Measurements from ENCODE around the gene SETBP1. TPM values are rescaled to one million over a fixed set of nuclear protein-coding genes. Genes with fewer than 3 reads are reported as not detected.
A peak's percentile ranks its signal among the peaks of the same experiment; 100 is the strongest.

Gene SETBP1
- polyA plus RNA-seq, 1 experiment: 0.71 TPM

DNA sequence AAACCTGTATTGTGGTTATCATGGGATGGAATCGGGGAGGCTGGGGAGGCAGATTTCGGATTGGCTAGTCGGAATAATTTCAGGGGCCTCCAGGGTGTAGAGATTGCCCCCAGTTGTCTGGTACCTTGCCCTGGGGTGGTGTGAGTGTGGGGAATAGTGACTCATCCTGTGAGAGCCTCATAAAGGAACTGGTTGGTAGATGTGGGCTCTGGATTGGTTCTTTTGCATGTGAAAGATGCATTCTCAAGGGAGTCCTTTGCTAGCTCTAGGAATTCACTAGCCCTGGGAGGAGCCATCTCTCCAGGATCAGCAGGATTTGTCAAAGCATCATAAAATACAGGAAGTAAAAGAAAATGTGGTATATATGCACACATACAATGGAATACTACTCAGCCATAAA, 331.6 kb downstream of the SETBP1 start:
- no peak for DNase-seq (ENCODE audit: low read depth, low spot score)
- no peaks in the 10 kb centered on the region for H3K9me3 ChIP-seq (ENCODE audit: control insufficient read depth, insufficient read depth, low read length)
- H3K4me3 ChIP-seq (ENCODE audit: low read depth, low read length): no peak overlapping the region
- ChIA-PET POLR2A (no interaction called here), CTCF (no interaction called here)
- H3K27me3 ChIP-seq (ENCODE audit: control insufficient read depth, insufficient read depth, low read length): no peaks in the 10 kb centered on the region
- TF ChIP-seq, protein P1, sequence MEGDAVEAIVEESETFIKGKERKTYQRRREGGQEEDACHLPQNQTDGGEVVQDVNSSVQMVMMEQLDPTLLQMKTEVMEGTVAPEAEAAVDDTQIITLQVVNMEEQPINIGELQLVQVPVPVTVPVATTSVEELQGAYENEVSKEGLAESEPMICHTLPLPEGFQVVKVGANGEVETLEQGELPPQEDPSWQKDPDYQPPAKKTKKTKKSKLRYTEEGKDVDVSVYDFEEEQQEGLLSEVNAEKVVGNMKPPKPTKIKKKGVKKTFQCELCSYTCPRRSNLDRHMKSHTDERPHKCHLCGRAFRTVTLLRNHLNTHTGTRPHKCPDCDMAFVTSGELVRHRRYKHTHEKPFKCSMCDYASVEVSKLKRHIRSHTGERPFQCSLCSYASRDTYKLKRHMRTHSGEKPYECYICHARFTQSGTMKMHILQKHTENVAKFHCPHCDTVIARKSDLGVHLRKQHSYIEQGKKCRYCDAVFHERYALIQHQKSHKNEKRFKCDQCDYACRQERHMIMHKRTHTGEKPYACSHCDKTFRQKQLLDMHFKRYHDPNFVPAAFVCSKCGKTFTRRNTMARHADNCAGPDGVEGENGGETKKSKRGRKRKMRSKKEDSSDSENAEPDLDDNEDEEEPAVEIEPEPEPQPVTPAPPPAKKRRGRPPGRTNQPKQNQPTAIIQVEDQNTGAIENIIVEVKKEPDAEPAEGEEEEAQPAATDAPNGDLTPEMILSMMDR (IDR thresholded peaks at IDR 0.05; ENCODE audit: low read depth, low read length): no peak
- no peak overlapping the region for H3K27ac ChIP-seq (ENCODE audit: low read depth, low read length)

DNA sequence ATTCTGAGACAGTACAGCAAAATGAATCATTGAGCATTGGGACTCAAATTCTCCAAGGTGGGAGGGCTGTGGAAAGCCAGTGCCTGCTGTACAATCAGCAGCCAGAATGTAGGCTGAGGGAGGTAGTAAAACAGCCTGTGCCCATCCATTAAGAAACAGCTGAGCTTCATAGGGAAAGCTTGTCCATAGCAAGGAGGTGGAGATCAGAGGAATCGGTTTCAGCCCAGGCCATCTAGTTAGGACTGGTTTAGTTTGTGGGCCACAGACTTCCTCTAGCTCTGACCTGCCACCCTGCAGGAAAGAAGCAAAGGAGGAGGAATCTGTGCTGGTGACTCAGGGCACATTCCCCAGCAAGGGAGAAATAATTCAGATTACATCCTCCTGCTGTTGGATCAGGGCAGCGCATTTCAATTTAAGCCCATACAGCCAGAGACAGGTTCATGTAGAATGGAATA, 333.4 kb downstream of the SETBP1 start:
- peak; percentile 49 for DNase-seq (ENCODE audit: low read depth, low spot score)
- Histone ChIP-seq H3K9me3 (ENCODE audit: control insufficient read depth, insufficient read depth, low read length) (no peaks in the 10 kb centered on the region), H3K27me3 (ENCODE audit: control insufficient read depth, insufficient read depth, low read length) (no peaks in the 10 kb centered on the region), H3K4me3 (ENCODE audit: low read depth, low read length) (no peak overlapping the region), H3K27ac (ENCODE audit: low read depth, low read length) (no peak overlapping the region)
- TF ChIP-seq, protein P1 (IDR thresholded peaks at IDR 0.05; ENCODE audit: low read depth, low read length): peak; percentile 52
- ChIA-PET POLR2A (no interaction called here), CTCF (interaction anchor here (0.7 to 1.2 kb wide), 3 partner anchors 12 to 38 kb away, joined by 3 to 5 read pairs (median 3); no protein-coding TSS in a partner anchor)

DNA sequence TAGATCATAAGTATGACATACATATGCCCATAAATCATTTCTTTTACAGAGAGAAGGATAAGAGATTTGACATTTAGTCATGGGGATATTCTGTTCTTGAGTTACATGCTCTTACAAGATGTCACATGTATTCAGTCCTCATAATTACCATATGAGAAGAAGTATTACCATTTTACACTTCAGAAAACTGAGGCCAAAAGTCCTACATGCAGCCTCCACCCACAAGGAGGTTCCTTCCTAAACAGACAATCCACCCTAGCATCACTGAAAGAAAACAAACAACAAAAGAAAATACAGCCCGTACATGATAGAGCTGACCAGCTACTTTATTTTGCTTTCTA, 335.1 kb downstream of the SETBP1 start:
- ChIA-PET POLR2A (no interaction called here), CTCF (no interaction called here)
- TF ChIP-seq, protein P1 (IDR thresholded peaks at IDR 0.05; ENCODE audit: low read depth, low read length): no peak
- Histone ChIP-seq H3K4me3 (ENCODE audit: low read depth, low read length) (no peak overlapping the region), H3K27ac (ENCODE audit: low read depth, low read length) (peak overlapping the region; percentile 57), H3K9me3 (ENCODE audit: control insufficient read depth, insufficient read depth, low read length) (no peaks in the 10 kb centered on the region), H3K27me3 (ENCODE audit: control insufficient read depth, insufficient read depth, low read length) (no peaks in the 10 kb centered on the region)
- DNase-seq (ENCODE audit: low read depth, low spot score): no peak

DNA sequence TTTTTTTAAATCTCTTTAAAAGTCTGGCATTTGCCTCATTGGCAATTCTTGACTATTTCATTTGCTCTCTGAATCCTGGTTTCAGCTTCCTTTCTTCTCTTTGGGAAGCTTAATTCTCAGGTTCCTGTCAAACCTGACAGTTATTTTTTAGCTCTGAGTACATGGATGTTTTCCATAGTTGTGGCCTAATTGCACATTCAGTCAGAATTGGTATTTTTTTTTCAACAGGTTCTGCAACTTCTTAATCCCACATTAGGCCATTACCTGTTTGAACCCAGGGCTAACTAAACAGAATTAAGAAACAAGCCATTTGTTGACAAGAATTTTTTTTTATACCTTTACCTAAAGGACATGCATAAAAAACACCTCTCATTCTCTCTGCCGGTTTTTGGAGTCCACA, 338.8 kb downstream of the SETBP1 start:
- ChIA-PET POLR2A (no interaction called here), CTCF (interaction anchor here (1.4 kb wide), 1 partner anchor 193 kb away, joined by 3 read pairs; no protein-coding TSS in a partner anchor)

DNA sequence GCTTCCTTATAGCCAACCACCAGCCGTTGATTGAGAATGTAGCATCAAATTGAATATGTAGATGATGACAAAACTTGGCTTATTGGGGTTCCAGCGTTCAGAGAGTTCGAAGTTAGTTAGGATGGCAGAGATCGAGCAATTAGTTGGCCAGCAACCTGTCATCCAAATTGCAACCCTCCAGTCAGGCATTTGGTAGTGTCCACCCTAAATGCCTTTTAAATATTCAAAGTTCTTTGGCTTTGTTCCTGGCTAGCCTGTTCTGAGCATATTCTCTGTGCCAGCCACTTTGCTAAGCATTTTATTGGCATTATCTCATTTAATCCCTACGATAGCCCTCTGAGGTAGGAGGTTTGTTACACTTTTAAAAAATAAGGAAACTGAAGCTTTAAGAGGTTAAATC, 342.8 kb downstream of the SETBP1 start:
- TF ChIP-seq, protein P1 (IDR thresholded peaks at IDR 0.05; ENCODE audit: low read depth, low read length): no peak
- H3K27ac ChIP-seq (ENCODE audit: low read depth, low read length): no peak overlapping the region
- POLR2A ChIA-PET: no interaction called here
- CTCF ChIA-PET: no interaction called here
- DNase-seq (ENCODE audit: low read depth, low spot score): no peak
- no peaks in the 10 kb centered on the region for H3K9me3 ChIP-seq (ENCODE audit: control insufficient read depth, insufficient read depth, low read length)
- no peaks in the 10 kb centered on the region for H3K27me3 ChIP-seq (ENCODE audit: control insufficient read depth, insufficient read depth, low read length)
- H3K4me3 ChIP-seq (ENCODE audit: low read depth, low read length): no peak overlapping the region

More for the DNA sequence above, 338.8 kb downstream of the SETBP1 start:
- no peaks in the 10 kb centered on the region for H3K9me3 ChIP-seq (ENCODE audit: control insufficient read depth, insufficient read depth, low read length)
- H3K27me3 ChIP-seq (ENCODE audit: control insufficient read depth, insufficient read depth, low read length): no peaks in the 10 kb centered on the region
- TF ChIP-seq, protein P1 (IDR thresholded peaks at IDR 0.05; ENCODE audit: low read depth, low read length): no peak
- DNase-seq (ENCODE audit: low read depth, low spot score): no peak
- H3K4me3 ChIP-seq (ENCODE audit: low read depth, low read length): no peak overlapping the region
- no peak overlapping the region for H3K27ac ChIP-seq (ENCODE audit: low read depth, low read length)

Measured in AG04450 (cell line).